HepG2 (cell line): ENCODE measurements around the gene TECTA. TPM values are rescaled to one million over a fixed set of nuclear protein-coding genes. Genes with fewer than 3 reads are reported as not detected.
A peak's percentile ranks its signal among the peaks of the same experiment; 100 is the strongest.

Experiments used
- ARID2 ChIP-seq: sonication (generic); formaldehyde crosslinking; IDR thresholded peaks from 2 replicates; pipeline ENCODE4 v1.8.1; 2022; ENCODE audit warnings: mild to moderate bottlenecking, missing genetic modification reagents, borderline replicate concordance
- BHLHE40 ChIP-seq: IDR thresholded peaks from 2 replicates; pipeline ENCODE4 v1.6.1; 2011; ENCODE audit warnings: low read length, improper control_type of control experiment
- KAT7 ChIP-seq: IDR thresholded peaks from 2 replicates; pipeline ENCODE4 v1.6.1; 2018; ENCODE audit warnings: borderline replicate concordance, missing compliant biosample characterization
- KLF12 ChIP-seq: sonication (generic); formaldehyde crosslinking; IDR thresholded peaks from 2 replicates; pipeline ENCODE4 v1.4.0; 2020; ENCODE audit warnings: missing genetic modification reagents, borderline replicate concordance
- KMT2A ChIP-seq: sonication (generic); formaldehyde crosslinking; IDR thresholded peaks from 2 replicates; pipeline ENCODE4 v1.4.0; 2020; ENCODE audit warnings: missing genetic modification reagents
- POLR2AphosphoS5 ChIP-seq: IDR thresholded peaks from 2 replicates; pipeline ENCODE4 v1.6.1; 2012; ENCODE audit warnings: low read depth, low read length
- RFXAP ChIP-seq: sonication (generic); formaldehyde crosslinking; IDR thresholded peaks from 2 replicates; pipeline ENCODE4 v1.4.0; 2020; ENCODE audit warnings: missing genetic modification reagents, borderline replicate concordance
- RXRB ChIP-seq: IDR thresholded peaks from 2 replicates; pipeline ENCODE4 v1.6.1; 2016; ENCODE audit warnings: borderline replicate concordance, missing genetic modification reagents, missing compliant biosample characterization
- SOX6 ChIP-seq, 2 experiments: fragments of 450-650 bp in 1 of 2; sonication (generic) in 1 of 2; formaldehyde crosslinking in 1 of 2; IDR thresholded peaks; 2 replicates each; pipeline versions ENCODE4 v1.4.0 to v1.6.1; 2017 to 2020; ENCODE audit warnings: antibody characterized with exemption in 1 of 2, mild to moderate bottlenecking in 1 of 2, missing genetic modification reagents in 1 of 2
- TAF1 ChIP-seq: sonication (generic); formaldehyde crosslinking; IDR thresholded peaks from 2 replicates; pipeline ENCODE4 v1.4.0; 2020; ENCODE audit warnings: missing genetic modification reagents
- ZFP1 ChIP-seq: IDR thresholded peaks from 2 replicates; pipeline ENCODE4 v1.6.1; 2016
- ZFX ChIP-seq: sonication (generic); formaldehyde crosslinking; IDR thresholded peaks from 2 replicates; pipeline ENCODE4 v1.4.0; 2020; ENCODE audit warnings: mild to moderate bottlenecking, low read depth, missing genetic modification reagents, moderate library complexity
- ZNF24 ChIP-seq: fragments of 450-650 bp; IDR thresholded peaks from 2 replicates; pipeline ENCODE4 v1.6.1; 2017; ENCODE audit warnings: antibody characterized with exemption, mild to moderate bottlenecking
- ZNF672 ChIP-seq: sonication (generic); formaldehyde crosslinking; IDR thresholded peaks from 2 replicates; pipeline ENCODE4 v1.8.1; 2022; ENCODE audit warnings: missing genetic modification reagents
- ZNF703 ChIP-seq: sonication (generic); formaldehyde crosslinking; IDR thresholded peaks from 2 replicates; pipeline ENCODE4 v1.5.1; 2020; ENCODE audit warnings: missing genetic modification reagents, mild to moderate bottlenecking, moderate library complexity, borderline replicate concordance
- ZNF761 ChIP-seq: sonication (generic); formaldehyde crosslinking; conservative IDR thresholded peaks from 2 replicates; pipeline ENCODE4 v1.4.0; 2020; ENCODE audit warnings: mild to moderate bottlenecking, missing genetic modification reagents
- ZNF891 ChIP-seq: sonication (generic); formaldehyde crosslinking; IDR thresholded peaks from 2 replicates; pipeline ENCODE4 v1.5.0; 2020; ENCODE audit warnings: mild to moderate bottlenecking, missing genetic modification reagents
- ZSCAN9 ChIP-seq: IDR thresholded peaks from 2 replicates; pipeline ENCODE4 v1.6.1; 2016; ENCODE audit warnings: borderline replicate concordance
- polyA plus RNA-seq, 8 experiments: library from polyadenylated mRNA; depleted of rRNA in 3 of 8; stranded (reverse) in 7 of 8; unstranded in 1 of 8; fragments of >200 nt; fragmentation: Illumina TruSeq in 4 of 8; extraction: Trizol in 4 of 8; gene quantifications; 2 replicates each; pipeline versions ENCODE4 v1.2.1 to v1.2.3, GENCODE V29; 2011 to 2016; ENCODE audit warnings: low read depth in 4 of 8, missing spikeins in 1 of 8, mixed read lengths in 1 of 8; ENCODE audit not compliant: insufficient read depth in 1 of 8
- total RNA-seq, 5 experiments: library from RNA; depleted of rRNA; stranded (reverse); fragments of >200 nt; fragmentation: Illumina TruSeq; extraction: Trizol; gene quantifications; 2 replicates each; pipeline ENCODE4 v1.2.3, GENCODE V29; 2016; ENCODE audit warnings: low read depth in 1 of 5
- TF ChIP-seq, protein P1 (sequence below): sonication (generic); formaldehyde crosslinking; IDR thresholded peaks from 2 replicates; pipeline ENCODE4 v1.4.0; 2020; ENCODE audit warnings: missing genetic modification reagents
- TF ChIP-seq, protein P2 (sequence below): IDR thresholded peaks from 2 replicates; pipeline ENCODE4 v1.6.1; 2016
- TF ChIP-seq, protein P3 (sequence below), 2 experiments: fragments of 450-650 bp in 1 of 2; sonication (generic) in 1 of 2; formaldehyde crosslinking; IDR thresholded peaks; 2 replicates each; pipeline versions ENCODE4 v1.5.0 to v1.8.0; 2020 to 2022; ENCODE audit warnings: mild to moderate bottlenecking in 1 of 2, missing genetic modification reagents in 1 of 2
- TF ChIP-seq, protein P4 (sequence below): sonication (generic); formaldehyde crosslinking; IDR thresholded peaks from 2 replicates; pipeline ENCODE4 v1.4.0; 2020; ENCODE audit warnings: missing genetic modification reagents, borderline replicate concordance
- TF ChIP-seq, protein P5 (sequence below): sonication (generic); formaldehyde crosslinking; IDR thresholded peaks from 2 replicates; pipeline ENCODE4 v1.4.0; 2020; ENCODE audit warnings: missing genetic modification reagents
- TF ChIP-seq, protein P6 (sequence below): IDR thresholded peaks from 2 replicates; pipeline ENCODE4 v1.6.1; 2018; ENCODE audit warnings: missing genetic modification reagents

The TECTA gene
- total and polyA plus RNA-seq, 2 of the 13 experiments (the other 11 are each of a cell fraction or from before 2014, with no cell fraction given) = 0.04 to 0.17 TPM

DNA sequence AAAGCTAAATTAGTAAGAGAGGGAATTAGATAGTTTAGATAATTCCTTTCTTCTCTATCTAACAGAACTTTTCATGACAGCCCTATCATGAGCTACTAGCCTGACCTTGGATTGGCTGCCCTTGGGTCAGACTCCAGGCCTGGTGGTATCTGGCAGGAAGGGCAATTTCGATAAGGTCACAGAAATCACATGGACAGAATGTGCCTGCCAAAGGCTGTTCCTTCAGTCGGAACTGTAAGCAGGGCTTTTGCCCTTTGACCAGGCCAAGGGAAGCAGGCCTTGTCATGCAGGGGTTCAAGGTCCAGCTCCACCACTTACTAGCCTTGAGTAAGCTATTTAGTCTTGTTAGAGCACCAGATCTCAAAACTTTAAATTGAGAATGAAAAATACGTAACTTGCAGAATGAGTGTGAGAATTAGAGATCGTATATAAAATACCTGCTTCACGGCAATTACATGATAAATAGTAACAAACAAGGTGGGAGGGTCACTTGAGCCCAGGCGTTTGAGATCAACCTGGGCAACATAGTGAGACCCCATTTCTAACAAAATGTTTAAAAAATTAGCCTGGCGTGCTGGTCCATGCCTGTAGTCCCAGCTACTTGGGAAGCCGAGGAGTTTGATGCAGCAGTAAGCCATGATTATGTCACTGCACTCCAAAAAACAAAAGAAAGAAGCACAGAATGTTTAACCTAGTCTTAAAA, 130.7 kb downstream of the TECTA start (continued):
- TF ChIP-seq, protein P1, sequence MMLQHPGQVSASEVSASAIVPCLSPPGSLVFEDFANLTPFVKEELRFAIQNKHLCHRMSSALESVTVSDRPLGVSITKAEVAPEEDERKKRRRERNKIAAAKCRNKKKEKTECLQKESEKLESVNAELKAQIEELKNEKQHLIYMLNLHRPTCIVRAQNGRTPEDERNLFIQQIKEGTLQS (CRISPR knock-in tag) = no peak
- TF ChIP-seq BHLHE40 = no peak
- no peak for TF ChIP-seq KLF12 (CRISPR knock-in tag)
- TF ChIP-seq, protein P2, sequence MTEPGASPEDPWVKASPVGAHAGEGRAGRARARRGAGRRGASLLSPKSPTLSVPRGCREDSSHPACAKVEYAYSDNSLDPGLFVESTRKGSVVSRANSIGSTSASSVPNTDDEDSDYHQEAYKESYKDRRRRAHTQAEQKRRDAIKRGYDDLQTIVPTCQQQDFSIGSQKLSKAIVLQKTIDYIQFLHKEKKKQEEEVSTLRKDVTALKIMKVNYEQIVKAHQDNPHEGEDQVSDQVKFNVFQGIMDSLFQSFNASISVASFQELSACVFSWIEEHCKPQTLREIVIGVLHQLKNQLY (CRISPR knock-in tag) = peak; percentile 97
- TF ChIP-seq, protein P3, sequence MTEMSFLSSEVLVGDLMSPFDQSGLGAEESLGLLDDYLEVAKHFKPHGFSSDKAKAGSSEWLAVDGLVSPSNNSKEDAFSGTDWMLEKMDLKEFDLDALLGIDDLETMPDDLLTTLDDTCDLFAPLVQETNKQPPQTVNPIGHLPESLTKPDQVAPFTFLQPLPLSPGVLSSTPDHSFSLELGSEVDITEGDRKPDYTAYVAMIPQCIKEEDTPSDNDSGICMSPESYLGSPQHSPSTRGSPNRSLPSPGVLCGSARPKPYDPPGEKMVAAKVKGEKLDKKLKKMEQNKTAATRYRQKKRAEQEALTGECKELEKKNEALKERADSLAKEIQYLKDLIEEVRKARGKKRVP (CRISPR knock-in tag; IDR thresholded peaks at IDR 0.05) = no peak
- TF ChIP-seq ZNF672 (CRISPR knock-in tag) = no peak
- no peak; the same call in 1 of the 2 replicates for TF ChIP-seq ZNF703 (CRISPR knock-in tag)
- TF ChIP-seq RXRB (CRISPR knock-in tag) = peak; percentile 87; the same call in 1 of the 2 replicates
- no peak for TF ChIP-seq ZNF24
- TF ChIP-seq, protein P4, sequence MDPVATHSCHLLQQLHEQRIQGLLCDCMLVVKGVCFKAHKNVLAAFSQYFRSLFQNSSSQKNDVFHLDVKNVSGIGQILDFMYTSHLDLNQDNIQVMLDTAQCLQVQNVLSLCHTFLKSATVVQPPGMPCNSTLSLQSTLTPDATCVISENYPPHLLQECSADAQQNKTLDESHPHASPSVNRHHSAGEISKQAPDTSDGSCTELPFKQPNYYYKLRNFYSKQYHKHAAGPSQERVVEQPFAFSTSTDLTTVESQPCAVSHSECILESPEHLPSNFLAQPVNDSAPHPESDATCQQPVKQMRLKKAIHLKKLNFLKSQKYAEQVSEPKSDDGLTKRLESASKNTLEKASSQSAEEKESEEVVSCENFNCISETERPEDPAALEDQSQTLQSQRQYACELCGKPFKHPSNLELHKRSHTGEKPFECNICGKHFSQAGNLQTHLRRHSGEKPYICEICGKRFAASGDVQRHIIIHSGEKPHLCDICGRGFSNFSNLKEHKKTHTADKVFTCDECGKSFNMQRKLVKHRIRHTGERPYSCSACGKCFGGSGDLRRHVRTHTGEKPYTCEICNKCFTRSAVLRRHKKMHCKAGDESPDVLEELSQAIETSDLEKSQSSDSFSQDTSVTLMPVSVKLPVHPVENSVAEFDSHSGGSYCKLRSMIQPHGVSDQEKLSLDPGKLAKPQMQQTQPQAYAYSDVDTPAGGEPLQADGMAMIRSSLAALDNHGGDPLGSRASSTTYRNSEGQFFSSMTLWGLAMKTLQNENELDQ (CRISPR knock-in tag) = no peak
- no peak for TF ChIP-seq RFXAP (CRISPR knock-in tag)
- no peak for TF ChIP-seq KMT2A (CRISPR knock-in tag)
- TF ChIP-seq TAF1 (CRISPR knock-in tag) = no peak
- no peak for TF ChIP-seq ZFP1 (CRISPR knock-in tag)
- no peak for TF ChIP-seq ARID2 (CRISPR knock-in tag)
- TF ChIP-seq ZNF891 = no peak
- TF ChIP-seq ZFX (CRISPR knock-in tag) = peak; percentile 74; the same call in 1 of the 2 replicates
- no peak for TF ChIP-seq POLR2AphosphoS5
- TF ChIP-seq, protein P5, sequence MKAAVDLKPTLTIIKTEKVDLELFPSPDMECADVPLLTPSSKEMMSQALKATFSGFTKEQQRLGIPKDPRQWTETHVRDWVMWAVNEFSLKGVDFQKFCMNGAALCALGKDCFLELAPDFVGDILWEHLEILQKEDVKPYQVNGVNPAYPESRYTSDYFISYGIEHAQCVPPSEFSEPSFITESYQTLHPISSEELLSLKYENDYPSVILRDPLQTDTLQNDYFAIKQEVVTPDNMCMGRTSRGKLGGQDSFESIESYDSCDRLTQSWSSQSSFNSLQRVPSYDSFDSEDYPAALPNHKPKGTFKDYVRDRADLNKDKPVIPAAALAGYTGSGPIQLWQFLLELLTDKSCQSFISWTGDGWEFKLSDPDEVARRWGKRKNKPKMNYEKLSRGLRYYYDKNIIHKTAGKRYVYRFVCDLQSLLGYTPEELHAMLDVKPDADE (CRISPR knock-in tag) = no peak
- no peak for TF ChIP-seq KAT7 (CRISPR knock-in tag)
- no peak for TF ChIP-seq ZSCAN9
- TF ChIP-seq, protein P6, sequence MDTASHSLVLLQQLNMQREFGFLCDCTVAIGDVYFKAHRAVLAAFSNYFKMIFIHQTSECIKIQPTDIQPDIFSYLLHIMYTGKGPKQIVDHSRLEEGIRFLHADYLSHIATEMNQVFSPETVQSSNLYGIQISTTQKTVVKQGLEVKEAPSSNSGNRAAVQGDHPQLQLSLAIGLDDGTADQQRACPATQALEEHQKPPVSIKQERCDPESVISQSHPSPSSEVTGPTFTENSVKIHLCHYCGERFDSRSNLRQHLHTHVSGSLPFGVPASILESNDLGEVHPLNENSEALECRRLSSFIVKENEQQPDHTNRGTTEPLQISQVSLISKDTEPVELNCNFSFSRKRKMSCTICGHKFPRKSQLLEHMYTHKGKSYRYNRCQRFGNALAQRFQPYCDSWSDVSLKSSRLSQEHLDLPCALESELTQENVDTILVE = no peak
- TF ChIP-seq SOX6 (IDR thresholded peaks at IDR 0.05) = no peak
- TF ChIP-seq SOX6 (CRISPR knock-in tag; IDR thresholded peaks at IDR 0.05) = peak; percentile 77
- TF ChIP-seq ZNF761 (CRISPR knock-in tag) = no peak
